Activated gamma-delta T cell treated with anti-CD3 and anti-CD28 coated beads, Interleukin-2, amount 50 U/mL, for 16 hours (primary cell): ENCODE results near the gene TAF10.
A peak's percentile ranks its signal among the peaks of the same experiment; 100 is the strongest.

Experiments
- DNase-seq: peaks from one replicate; pipeline ENCODE4 v3.0.0-alpha.2; 2020; ENCODE audit warnings: low read depth

The TAF10 gene

GRCh38 chr11:6607190-6607795, 4.7 kb downstream of the TAF10 start:
- DNase-seq: no peak

GRCh38 chr11:6606471-6607189, 5.4 kb downstream of the TAF10 start:
- DNase-seq: no peak

- no peak for DNase-seq
Measured at GRCh38 chr11:6604790-6605189, 7.2 kb downstream of the TAF10 start.

GRCh38 chr11:6604081-6604626, 7.9 kb downstream of the TAF10 start:
- DNase-seq: no peak

GRCh38 chr11:6603287-6604080, 8.5 kb downstream of the TAF10 start, which contains the start of the genes ILK and RRP8:
ILK (plus strand) TSS chr11:6603774; CDS start chr11:6604272, 498 bp downstream.
RRP8 (minus strand) TSS chr11:6603616; CDS start chr11:6603502, 114 bp downstream.
- peak; percentile 78 for DNase-seq

GRCh38 chr11:6602096-6602940, 9.7 kb downstream of the TAF10 start:
- DNase-seq: no peak

- DNase-seq: no peak
Measured at GRCh38 chr11:6601041-6601461, 11.0 kb downstream of the TAF10 start.

GRCh38 chr11:6599881-6600390, 12.1 kb downstream of the TAF10 start:
- no peak for DNase-seq

GRCh38 chr11:6599449-6599848, 12.6 kb downstream of the TAF10 start:
- no peak for DNase-seq

GRCh38 chr11:6598555-6598954, 13.5 kb downstream of the TAF10 start:
- DNase-seq: no peak

- DNase-seq: no peak
Measured at GRCh38 chr11:6596239-6596877, 15.7 kb downstream of the TAF10 start.

- DNase-seq: no peak
Measured at GRCh38 chr11:6594142-6594768, 17.8 kb downstream of the TAF10 start.

GRCh38 chr11:6588018-6588417, 24.0 kb downstream of the TAF10 start:
- DNase-seq: no peak

GRCh38 chr11:6587360-6587953, 24.6 kb downstream of the TAF10 start:
- no peak for DNase-seq

GRCh38 chr11:6586434-6587359, 25.3 kb downstream of the TAF10 start:
- no peak for DNase-seq

GRCh38 chr11:6584528-6584927, 27.5 kb downstream of the TAF10 start:
- DNase-seq: no peak

- DNase-seq: no peak
Measured at GRCh38 chr11:6583584-6583983, 28.4 kb downstream of the TAF10 start.

GRCh38 chr11:6579681-6580080, 32.3 kb downstream of the TAF10 start:
- no peak for DNase-seq

- DNase-seq: no peak
Measured at GRCh38 chr11:6578134-6578533, 33.9 kb downstream of the TAF10 start.
